Germinal center (tissue), 1 donor: ENCODE measurements around the gene ERI2.
"Not testable (repeated sequence)": the region's sequence is repeated elsewhere in the genome, so short reads cannot be mapped to it uniquely, and the experiment has no call there.

Experiments
- DNase-seq: peaks from one replicate; pipeline ENCODE4 v3.0.0; 2012; ENCODE audit warnings: mixed read lengths, low spot score

The ERI2 gene

GRCh38 chr16:20814784-20815183, 8.5 kb upstream of the ERI2 start:
- no peak for DNase-seq

- no peak for DNase-seq
Observed at GRCh38 chr16:20812510-20812909, 6.2 kb upstream of the ERI2 start.

- DNase-seq = no peak
Observed at GRCh38 chr16:20811889-20812439, 5.7 kb upstream of the ERI2 start.

- DNase-seq = no peak
Observed at GRCh38 chr16:20807862-20808261, 1.6 kb upstream of the ERI2 start.

- DNase-seq = not testable (repeated sequence)
Observed at GRCh38 chr16:20805684-20806167, 546 bp downstream of the ERI2 start.

GRCh38 chr16:20803561-20804214, 2.6 kb downstream of the ERI2 start:
- DNase-seq = no peak

GRCh38 chr16:20803192-20803560, 3.1 kb downstream of the ERI2 start:
- no peak for DNase-seq

- no peak for DNase-seq
Observed at GRCh38 chr16:20801278-20801677, 5.0 kb downstream of the ERI2 start.

- DNase-seq = no peak
Observed at GRCh38 chr16:20799599-20799998, 6.7 kb downstream of the ERI2 start.

GRCh38 chr16:20798364-20798763, 7.9 kb downstream of the ERI2 start:
- no peak for DNase-seq

GRCh38 chr16:20791923-20792612, 14.2 kb downstream of the ERI2 start:
- no peak for DNase-seq

GRCh38 chr16:20789130-20789529, 17.1 kb downstream of the ERI2 start:
- no peak for DNase-seq

GRCh38 chr16:20784204-20784603, 22.1 kb downstream of the ERI2 start:
- DNase-seq = no peak

- no peak for DNase-seq
Observed at GRCh38 chr16:20782470-20782869, 23.8 kb downstream of the ERI2 start.

GRCh38 chr16:20781697-20782096, 24.6 kb downstream of the ERI2 start:
- no peak for DNase-seq

- peak; percentile 71 for DNase-seq
Observed at GRCh38 chr16:20774703-20775362, 31.4 kb downstream of the ERI2 start.

- no peak for DNase-seq
Observed at GRCh38 chr16:20773679-20774078, 32.6 kb downstream of the ERI2 start.

GRCh38 chr16:20768818-20769217, 37.5 kb downstream of the ERI2 start:
- DNase-seq = no peak

GRCh38 chr16:20768121-20768520, 38.2 kb downstream of the ERI2 start:
- no peak for DNase-seq

- DNase-seq = no peak
Observed at GRCh38 chr16:20767577-20767976, 38.7 kb downstream of the ERI2 start.

- DNase-seq = no peak
Observed at GRCh38 chr16:20766294-20766693, 40.0 kb downstream of the ERI2 start.

GRCh38 chr16:20765732-20766131, 40.5 kb downstream of the ERI2 start:
- no peak for DNase-seq

GRCh38 chr16:20764448-20764847, 41.8 kb downstream of the ERI2 start:
- not testable (repeated sequence) for DNase-seq
